HepG2 (cell line): ENCODE results near the gene HDGFL1.

ENCODE experiments used
- ASH2L ChIP-seq: fragments of 300-600, 200-600 bp; sonication (generic); IDR thresholded peaks from 2 replicates; pipeline ENCODE4 v1.7.0; 2017; ENCODE audit warnings: low read depth, mild to moderate bottlenecking, moderate library complexity, mixed read lengths, low read length; ENCODE audit not compliant: insufficient read length
- CTCF ChIP-seq: sonication (generic); formaldehyde crosslinking; IDR thresholded peaks from 2 replicates; pipeline ENCODE4 v1.5.0; 2020; ENCODE audit warnings: mild to moderate bottlenecking, missing genetic modification reagents, moderate library complexity
- RAD21 ChIP-seq: fragments of 450-650 bp; formaldehyde crosslinking; IDR thresholded peaks from 2 replicates; pipeline ENCODE4 v1.5.0; 2020; ENCODE audit warnings: mild to moderate bottlenecking
- ZBTB7A ChIP-seq: sonication (generic); formaldehyde crosslinking; IDR thresholded peaks from 2 replicates; pipeline ENCODE4 v1.8.0; 2022; ENCODE audit warnings: mild to moderate bottlenecking, missing genetic modification reagents
- ZIK1 ChIP-seq: sonication (generic); formaldehyde crosslinking; IDR thresholded peaks from 2 replicates; pipeline ENCODE4 v1.5.0; 2020; ENCODE audit warnings: mild to moderate bottlenecking, low read depth, missing genetic modification reagents, borderline replicate concordance
- ZNF430 ChIP-seq: sonication (generic); formaldehyde crosslinking; IDR thresholded peaks from 2 replicates; pipeline ENCODE4 v1.9.0; 2021; ENCODE audit warnings: mild to moderate bottlenecking, missing genetic modification reagents
- ZNF639 ChIP-seq: conservative IDR thresholded peaks from 2 replicates; pipeline ENCODE4 v1.6.1; 2018; ENCODE audit warnings: missing genetic modification reagents

GRCh38 chr6:22556266-22556665 lies 13.1 kb upstream of the HDGFL1 start:
- TF ChIP-seq CTCF (CRISPR knock-in tag) (no peak), ZBTB7A (CRISPR knock-in tag) (no peak), ZIK1 (CRISPR knock-in tag) (no peak), ASH2L (no peak), ZNF430 (CRISPR knock-in tag) (no peak), ZNF639 (CRISPR knock-in tag) (no peak), RAD21 (CRISPR knock-in tag) (no peak)
